Vagina (tissue), 2 donors: ENCODE data around the gene ZNF700. TPM values are rescaled to one million over a fixed set of nuclear protein-coding genes. Genes with fewer than 3 reads are reported as not detected.

Source experiments
- DNase-seq, 2 donors: peaks; one replicate each; pipeline ENCODE4 v3.0.0-alpha.2; 2017; ENCODE audit errors: extremely low spot score in 2 of 2
- H3K27ac ChIP-seq: fragments of 200-600 bp; sonication (generic); one replicate; pipeline ENCODE4 v1.5.1; 2019
- H3K27me3 ChIP-seq: fragments of 200-600 bp; sonication (generic); one replicate; pipeline ENCODE4 v1.5.1; 2019
- H3K36me3 ChIP-seq, 2 donors: fragments of 200-600 bp; sonication (generic); one replicate each; pipeline ENCODE4 v1.5.1; 2017 to 2019
- H3K4me1 ChIP-seq: fragments of 200-600 bp; sonication (generic); one replicate; pipeline ENCODE4 v1.5.1; 2019
- H3K4me3 ChIP-seq, 2 donors: fragments of 200-600 bp; sonication (generic); 1 replicate in 1 of 2; 2 replicates in 1 of 2; pipeline ENCODE4 v1.5.1; 2016 to 2019
- H3K9me3 ChIP-seq: fragments of 200-600 bp; sonication (generic); one replicate; pipeline ENCODE4 v1.5.1; 2019
- CTCF ChIP-seq, 3 experiments: fragments of 450-650 bp in 2 of 3; fragments of 200-600 bp in 1 of 3; sonication (generic) in 1 of 3; IDR thresholded peaks; one replicate each; pipeline ENCODE4 v1.5.1; 2017 to 2019; ENCODE audit warnings: antibody characterized with exemption in 3 of 3, mild to moderate bottlenecking in 2 of 3, moderate library complexity in 2 of 3
- POLR2A ChIP-seq, 2 donors: fragments of 450-650 bp; IDR thresholded peaks; one replicate each; pipeline ENCODE4 v1.6.1; 2017; ENCODE audit warnings: antibody characterized with exemption in 2 of 2, mild to moderate bottlenecking in 2 of 2, moderate library complexity in 2 of 2
- POLR2AphosphoS5 ChIP-seq, 2 donors: sonication (generic); formaldehyde crosslinking; IDR thresholded peaks; one replicate each; pipeline ENCODE4 v1.9.0; 2017; ENCODE audit warnings: antibody characterized with exemption in 2 of 2, mild to moderate bottlenecking in 2 of 2, low read depth in 1 of 2; ENCODE audit not compliant: insufficient read depth in 1 of 2
- intact Hi-C: fragments of 100-400 bp; cut with DNase I; formaldehyde crosslinking; loops from one replicate; pipeline ENCODE4 v1.15.1; 2023
- small RNA-seq: library from RNA; depleted of rRNA; stranded (forward); fragments of <200 nt; gene quantifications from one replicate; pipeline ENCODE3, GENCODE V24; 2016
- total RNA-seq: library from RNA; depleted of rRNA; stranded (reverse); fragments of >200 nt; gene quantifications from one replicate; pipeline ENCODE4 v1.2.3, GENCODE V29; 2016

Gene ZNF700
- total RNA-seq, 1 donor from 2014 or later = 14.7 TPM

GRCh38 chr19:11995174-11995573, 70.3 kb downstream of the ZNF700 start:
- no peak overlapping the region for H3K4me3 ChIP-seq
- no peak for DNase-seq
- TF ChIP-seq POLR2AphosphoS5 (IDR thresholded peaks at IDR 0.05; ENCODE audit: insufficient read depth in 1 of 2, low read depth in 1 of 2) (no peak), POLR2A (IDR thresholded peaks at IDR 0.05) (no peak), CTCF (IDR thresholded peaks at IDR 0.05) (no peak)
- no peaks in the 10 kb centered on the region for H3K9me3 ChIP-seq
- intact Hi-C loops = no loop called here
- H3K4me1 ChIP-seq = no peaks in the 10 kb centered on the region
- no peak overlapping the region for H3K27ac ChIP-seq
- H3K36me3 ChIP-seq = no peaks in the 10 kb centered on the region
- H3K27me3 ChIP-seq = no peaks in the 10 kb centered on the region

Small RNA genes within 50 kb of the gene (small RNA-seq; reads per million reads assigned to genes)
- not detected for gene RNA5SP464

Other genes starting within 250 kb of the ZNF700 start
- gene ZNF823, start 186.2 kb upstream of the ZNF700 start, total RNA-seq = 14.2 TPM
- 7.1 TPM for gene ZNF441, start 158.1 kb upstream of the ZNF700 start, total RNA-seq
- gene ZNF491, start 126.6 kb upstream of the ZNF700 start, total RNA-seq = 5.2 TPM
- 21.4 TPM for gene ZNF440, start 110.8 kb upstream of the ZNF700 start, total RNA-seq
- gene ZNF439, start 76.4 kb upstream of the ZNF700 start, total RNA-seq = 5.9 TPM
- 12.3 TPM for gene ZNF69, start 37.3 kb upstream of the ZNF700 start, total RNA-seq
- gene ZNF763, start 39.9 kb downstream of the ZNF700 start, total RNA-seq = 2.9 TPM
- gene ZNF433, start 110.6 kb downstream of the ZNF700 start, total RNA-seq = 3.7 TPM
- 0.49 TPM for gene ZNF878, start 127.9 kb downstream of the ZNF700 start, total RNA-seq
- gene ZNF844, start 139.6 kb downstream of the ZNF700 start, total RNA-seq = 7.4 TPM
- gene ZNF20, start 215.2 kb downstream of the ZNF700 start, total RNA-seq = 1.5 TPM
- gene ZNF625, start 231.6 kb downstream of the ZNF700 start, total RNA-seq = 6.6 TPM
- 8.1 TPM for gene ZNF136, start 238.0 kb downstream of the ZNF700 start, total RNA-seq